ENCODE measurements around the gene HNF1B.

HNF1B gene

DNA sequence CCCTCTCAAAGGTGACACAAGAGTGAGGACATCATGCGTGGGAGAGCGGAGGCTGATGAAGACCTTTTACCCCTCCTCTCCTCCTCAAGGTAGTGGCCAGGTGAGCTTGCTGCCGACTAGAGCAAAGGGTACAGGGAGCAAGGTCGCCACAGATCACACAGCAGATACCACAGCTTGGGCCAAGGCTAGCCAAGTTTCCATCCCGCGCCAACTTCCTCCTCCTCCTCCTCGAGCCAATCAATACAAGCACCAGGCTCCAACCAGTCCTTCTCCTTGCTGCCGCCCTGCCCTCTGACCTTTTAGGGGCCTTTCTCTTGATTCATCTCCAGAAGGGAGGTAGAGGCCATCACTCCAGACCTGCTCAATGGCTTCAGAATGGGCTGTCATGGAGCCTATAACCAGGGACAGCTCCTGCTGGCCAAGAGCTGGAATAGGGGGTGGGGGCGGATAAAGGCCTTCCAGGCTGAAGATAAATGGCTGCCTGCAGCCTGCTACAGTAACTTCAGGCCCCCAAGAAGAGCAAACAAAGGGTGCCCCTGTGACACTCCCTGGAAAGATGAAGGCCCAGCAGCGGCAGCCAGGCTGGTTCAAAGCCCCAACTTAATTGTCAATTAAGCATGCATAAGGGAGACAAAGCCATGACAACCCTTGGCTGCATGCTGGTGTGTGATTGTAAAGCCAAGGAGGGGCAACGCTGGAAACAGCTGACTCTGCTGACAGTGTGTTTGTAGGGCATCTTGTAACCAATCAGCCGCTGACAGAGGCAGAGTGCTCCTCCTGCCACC lies 17.8 kb downstream of the HNF1B start:
- Mint-ChIP-seq H3K27ac (no peak overlapping the region), H3K36me3 (no peaks in the 10 kb centered on the region)

DNA sequence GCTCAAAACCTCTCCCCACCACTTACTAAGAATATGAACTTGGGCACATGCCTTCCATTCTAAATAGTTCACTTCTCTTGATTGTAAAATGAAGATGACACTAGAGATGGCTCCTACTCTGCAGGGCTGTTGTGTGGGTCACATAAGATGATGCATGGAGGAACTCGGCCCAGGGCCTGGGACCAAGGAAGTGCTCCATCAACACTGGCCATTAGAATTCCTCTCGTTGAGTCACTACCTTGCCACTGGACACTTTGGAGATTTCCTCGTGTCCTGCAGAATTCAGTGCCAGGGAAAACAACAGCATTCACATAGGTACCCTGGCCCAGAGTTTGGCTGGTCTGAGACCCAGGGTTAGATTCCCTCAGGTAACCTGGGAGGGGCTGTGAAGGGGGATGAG lies 18.6 kb downstream of the HNF1B start:
- no peaks in the 10 kb centered on the region for H3K9me3 Mint-ChIP-seq
- no peaks in the 10 kb centered on the region for H3K36me3 Mint-ChIP-seq
- H3K4me3 Mint-ChIP-seq, result no peak overlapping the region
- no peaks in the 10 kb centered on the region for H3K27me3 Mint-ChIP-seq
- no peaks in the 10 kb centered on the region for H3K4me1 Mint-ChIP-seq
- no peak overlapping the region for H3K27ac Mint-ChIP-seq

More for the DNA sequence above, 17.8 kb downstream of the HNF1B start:
- H3K27me3 Mint-ChIP-seq, result no peaks in the 10 kb centered on the region
- H3K4me1 Mint-ChIP-seq, result no peaks in the 10 kb centered on the region
- no peaks in the 10 kb centered on the region for H3K9me3 Mint-ChIP-seq
- H3K4me3 Mint-ChIP-seq, result no peak overlapping the region

DNA sequence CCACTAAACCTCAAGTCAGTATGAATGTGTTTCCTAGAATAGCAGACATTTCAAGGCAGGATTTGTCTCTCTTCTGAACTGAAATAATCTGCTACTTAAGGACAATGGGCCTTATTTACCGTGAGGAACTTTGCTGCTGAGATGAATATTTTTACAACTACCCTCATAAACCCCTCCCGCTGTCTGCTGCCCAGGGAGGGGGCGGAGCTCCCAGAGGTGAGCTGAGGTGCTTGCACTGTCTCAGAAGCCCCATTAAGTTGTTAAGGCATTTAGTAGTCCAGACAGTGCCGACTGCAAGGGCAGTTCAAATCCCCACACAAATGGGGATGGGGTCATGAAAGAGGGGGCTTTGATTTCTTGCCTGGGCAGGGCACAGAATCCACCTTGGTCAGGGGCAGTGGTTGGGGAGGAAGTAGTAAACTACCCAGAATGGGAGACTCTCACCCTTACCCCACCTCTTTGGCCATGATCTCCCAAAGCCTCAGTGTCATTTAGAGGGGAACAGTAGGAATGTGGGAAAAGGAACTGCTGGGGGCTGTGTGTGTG lies 19.2 kb downstream of the HNF1B start:
- no peaks in the 10 kb centered on the region for H3K36me3 Mint-ChIP-seq
- no peaks in the 10 kb centered on the region for H3K9me3 Mint-ChIP-seq
- H3K4me3 Mint-ChIP-seq, result no peak overlapping the region
- H3K4me1 Mint-ChIP-seq, result no peaks in the 10 kb centered on the region
- no peaks in the 10 kb centered on the region for H3K27me3 Mint-ChIP-seq
- H3K27ac Mint-ChIP-seq, result no peak overlapping the region

DNA sequence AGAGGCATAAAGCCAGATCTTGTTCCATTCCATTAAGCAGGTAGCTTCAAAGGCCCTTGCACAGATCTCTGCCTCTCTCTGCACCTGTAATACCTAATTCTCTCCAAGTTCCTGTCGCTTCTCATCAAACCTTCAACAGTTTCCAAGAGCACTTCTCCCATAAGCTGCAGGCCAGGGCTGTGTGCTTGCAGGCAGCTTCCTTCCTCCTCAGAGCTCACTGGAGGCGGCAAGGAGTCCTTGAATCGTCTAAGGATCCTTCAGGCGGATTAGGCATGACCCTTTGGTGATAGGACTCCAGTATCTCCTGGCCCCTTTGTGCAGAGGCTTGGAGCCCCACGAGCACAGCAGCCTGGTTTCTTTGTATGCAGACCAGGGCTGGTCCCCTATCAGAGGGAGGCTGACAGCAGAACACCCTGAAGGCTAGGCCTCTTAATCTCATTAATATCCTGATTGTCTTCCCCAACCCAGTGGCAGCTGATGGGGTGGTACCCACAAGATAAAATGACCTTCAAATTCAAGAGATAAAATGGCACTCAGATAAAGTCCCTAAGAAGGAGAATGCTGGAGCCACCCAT lies 19.8 kb downstream of the HNF1B start:
- no peak overlapping the region for H3K27ac Mint-ChIP-seq
- no peaks in the 10 kb centered on the region for H3K36me3 Mint-ChIP-seq
- no peaks in the 10 kb centered on the region for H3K9me3 Mint-ChIP-seq
- no peak overlapping the region for H3K4me3 Mint-ChIP-seq
- no peaks in the 10 kb centered on the region for H3K4me1 Mint-ChIP-seq
- H3K27me3 Mint-ChIP-seq, result no peaks in the 10 kb centered on the region

DNA sequence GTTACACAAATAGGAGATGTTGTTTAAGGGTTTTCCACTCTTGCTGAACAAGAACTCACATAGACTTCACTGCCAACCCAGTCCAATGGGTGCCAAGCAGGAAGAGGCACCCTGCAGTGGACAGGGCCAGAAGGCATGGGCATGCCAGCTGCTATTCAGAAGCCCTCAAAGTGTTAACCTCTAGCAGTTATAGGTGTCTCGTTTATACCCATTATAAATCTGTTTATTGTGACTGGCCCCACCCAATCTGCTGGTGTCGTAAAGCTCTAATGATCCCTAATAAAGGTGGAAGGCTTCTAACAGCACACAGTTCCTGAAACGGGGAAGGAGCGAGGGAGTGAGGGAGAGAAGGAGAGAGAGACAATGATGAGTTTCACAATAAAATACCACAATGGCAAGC lies 23.9 kb downstream of the HNF1B start:
- H3K27ac Mint-ChIP-seq, result no peak overlapping the region
- H3K9me3 Mint-ChIP-seq, result no peaks in the 10 kb centered on the region
- no peak overlapping the region for H3K4me3 Mint-ChIP-seq
- H3K4me1 Mint-ChIP-seq, result peaks cover 9% of the 10 kb centered on the region
- H3K36me3 Mint-ChIP-seq, result no peaks in the 10 kb centered on the region
- peaks cover 2% of the 10 kb centered on the region for H3K27me3 Mint-ChIP-seq

DNA sequence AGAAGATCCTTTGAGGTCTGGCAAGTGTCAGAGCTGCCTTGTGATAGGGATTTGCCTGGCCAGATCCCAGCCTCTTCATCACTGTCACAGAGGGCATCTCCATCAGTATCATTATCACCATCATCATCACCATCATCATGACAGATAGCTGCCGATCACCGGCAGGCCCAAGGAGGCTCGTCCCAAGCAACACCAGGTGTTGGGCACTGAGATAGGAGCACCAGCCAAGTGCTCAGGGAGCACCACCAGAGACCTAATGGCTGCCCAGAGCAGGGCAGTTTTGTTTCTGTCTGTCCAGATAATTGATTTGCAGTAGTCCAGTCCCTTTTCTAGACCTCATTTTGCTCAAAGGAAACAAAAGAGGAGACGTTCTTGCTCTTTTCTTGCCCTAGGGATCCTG lies 25.0 kb downstream of the HNF1B start:
- peaks cover 2% of the 10 kb centered on the region for H3K27me3 Mint-ChIP-seq
- peaks cover 9% of the 10 kb centered on the region for H3K4me1 Mint-ChIP-seq
- no peak overlapping the region for H3K27ac Mint-ChIP-seq
- H3K4me3 Mint-ChIP-seq, result no peak overlapping the region
- no peaks in the 10 kb centered on the region for H3K9me3 Mint-ChIP-seq
- no peaks in the 10 kb centered on the region for H3K36me3 Mint-ChIP-seq

DNA sequence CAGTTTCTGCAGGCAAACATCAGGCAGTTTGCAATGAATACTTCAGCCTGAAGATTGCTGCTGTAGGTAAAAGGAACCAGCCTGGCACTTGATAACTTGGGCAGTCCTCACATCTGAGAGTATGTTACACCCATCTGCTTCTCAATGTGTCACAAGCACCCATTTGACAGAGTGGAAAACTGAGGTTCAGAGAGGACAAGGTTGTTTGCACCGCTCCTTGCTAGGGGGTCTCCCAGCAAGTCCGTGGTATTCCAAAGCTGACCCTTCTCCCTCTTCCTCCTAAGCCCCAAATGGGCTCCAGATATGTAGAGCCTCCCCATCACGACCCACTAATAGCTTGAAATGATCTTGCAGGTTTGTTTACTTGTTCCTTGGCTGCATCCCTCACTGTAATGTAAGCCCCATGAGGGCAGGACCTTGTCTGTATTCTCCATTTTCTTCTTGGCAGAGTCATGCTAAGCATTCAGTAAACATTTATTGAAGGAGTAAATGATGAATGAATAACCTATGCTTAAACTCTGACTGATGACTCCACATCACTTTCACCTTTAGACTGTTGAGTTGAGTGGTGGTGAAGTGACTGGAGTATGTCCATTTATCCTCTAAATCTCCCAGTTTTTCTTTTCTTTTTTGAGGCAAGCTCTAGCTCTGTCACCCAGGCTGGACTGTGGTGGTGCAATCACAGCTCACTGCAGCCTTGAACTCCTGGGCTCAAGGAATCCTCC lies 26.4 kb downstream of the HNF1B start:
- Mint-ChIP-seq H3K9me3 (no peaks in the 10 kb centered on the region), H3K27ac (no peak overlapping the region), H3K36me3 (no peaks in the 10 kb centered on the region), H3K4me3 (no peak overlapping the region), H3K4me1 (peaks cover 9% of the 10 kb centered on the region), H3K27me3 (peaks cover 2% of the 10 kb centered on the region)

DNA sequence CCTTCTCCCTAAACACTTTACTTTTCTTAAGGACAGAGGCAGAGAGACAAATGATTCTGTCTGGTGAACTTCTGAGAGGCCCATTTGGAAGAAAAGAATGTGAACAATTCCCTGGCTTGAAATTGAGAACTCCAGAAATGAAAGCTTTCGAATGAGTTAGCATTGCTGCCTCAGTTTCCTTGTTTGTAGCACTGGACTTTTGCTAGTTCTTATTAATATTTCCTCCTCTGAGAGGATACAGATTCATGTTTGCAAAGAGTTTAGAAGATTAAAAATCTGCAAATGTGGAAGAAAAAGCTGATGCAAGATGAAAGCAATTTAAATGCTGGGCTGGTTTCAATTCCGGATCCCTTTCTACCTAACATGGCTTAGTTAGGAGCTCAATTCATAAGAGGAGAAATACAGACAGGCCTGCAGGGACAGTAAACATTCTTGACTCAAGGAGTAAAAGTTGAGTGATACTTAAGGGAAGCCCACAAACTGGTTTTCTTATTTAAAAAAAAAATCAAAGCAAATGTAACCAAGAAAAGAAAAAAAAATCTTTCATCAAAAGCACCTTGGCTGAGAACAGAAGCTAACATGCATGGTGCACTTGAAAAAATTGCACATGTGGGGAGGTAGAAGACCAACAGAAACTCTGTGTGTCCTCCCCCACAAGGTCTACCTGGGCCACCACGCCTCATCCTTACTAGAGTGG lies 27.1 kb downstream of the HNF1B start:
- peaks cover 9% of the 10 kb centered on the region for H3K4me1 Mint-ChIP-seq
- H3K36me3 Mint-ChIP-seq, result no peaks in the 10 kb centered on the region
- H3K27me3 Mint-ChIP-seq, result peaks cover 2% of the 10 kb centered on the region
- H3K9me3 Mint-ChIP-seq, result no peaks in the 10 kb centered on the region
- no peak overlapping the region for H3K4me3 Mint-ChIP-seq
- no peak overlapping the region for H3K27ac Mint-ChIP-seq

DNA sequence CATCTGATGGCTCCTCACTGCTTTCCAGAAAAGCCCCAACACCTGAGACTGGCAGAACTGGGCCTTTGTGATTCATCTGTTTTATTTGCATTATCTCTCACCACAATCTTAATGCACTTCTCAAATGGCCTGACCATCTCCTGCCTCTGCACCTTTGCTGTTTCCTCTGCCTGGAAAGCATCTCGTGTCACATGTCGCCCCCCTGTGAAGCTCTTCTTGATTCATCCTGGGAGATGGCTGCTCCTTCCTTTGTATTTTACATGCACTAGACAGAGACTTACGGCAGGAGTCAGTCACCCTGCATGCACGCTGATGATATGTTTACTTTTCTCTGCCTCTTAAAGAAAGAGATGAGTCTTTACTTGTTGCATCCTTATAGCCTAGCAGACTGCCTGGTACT lies 30.0 kb downstream of the HNF1B start:
- no peak overlapping the region for H3K4me3 Mint-ChIP-seq
- no peaks in the 10 kb centered on the region for H3K36me3 Mint-ChIP-seq
- peaks cover 9% of the 10 kb centered on the region for H3K4me1 Mint-ChIP-seq
- H3K27me3 Mint-ChIP-seq, result peaks cover 8% of the 10 kb centered on the region
- no peaks in the 10 kb centered on the region for H3K9me3 Mint-ChIP-seq
- no peak overlapping the region for H3K27ac Mint-ChIP-seq

DNA sequence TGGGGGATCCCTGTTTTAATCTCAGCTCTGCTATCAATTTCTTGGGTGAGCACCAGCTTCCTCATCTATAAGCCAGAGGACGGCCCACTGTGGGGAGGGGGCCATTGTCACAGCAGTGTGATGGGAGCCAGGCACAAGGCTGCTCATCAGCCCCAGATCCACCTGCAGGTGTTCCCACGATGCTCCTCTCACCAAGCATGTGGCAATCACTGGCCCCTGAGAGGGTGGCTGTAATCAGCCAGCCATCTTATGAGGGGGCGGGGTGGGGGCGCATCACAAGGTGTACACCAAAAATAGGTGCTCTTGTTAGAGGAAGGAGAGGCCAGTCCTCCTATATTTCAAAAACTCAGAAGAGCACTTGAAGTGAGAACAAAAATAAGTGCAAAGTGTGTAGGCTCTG lies 31.2 kb downstream of the HNF1B start:
- Mint-ChIP-seq H3K9me3 (no peaks in the 10 kb centered on the region), H3K4me3 (no peak overlapping the region), H3K4me1 (peaks cover 9% of the 10 kb centered on the region), H3K27ac (no peak overlapping the region), H3K36me3 (no peaks in the 10 kb centered on the region), H3K27me3 (peaks cover 8% of the 10 kb centered on the region)

DNA sequence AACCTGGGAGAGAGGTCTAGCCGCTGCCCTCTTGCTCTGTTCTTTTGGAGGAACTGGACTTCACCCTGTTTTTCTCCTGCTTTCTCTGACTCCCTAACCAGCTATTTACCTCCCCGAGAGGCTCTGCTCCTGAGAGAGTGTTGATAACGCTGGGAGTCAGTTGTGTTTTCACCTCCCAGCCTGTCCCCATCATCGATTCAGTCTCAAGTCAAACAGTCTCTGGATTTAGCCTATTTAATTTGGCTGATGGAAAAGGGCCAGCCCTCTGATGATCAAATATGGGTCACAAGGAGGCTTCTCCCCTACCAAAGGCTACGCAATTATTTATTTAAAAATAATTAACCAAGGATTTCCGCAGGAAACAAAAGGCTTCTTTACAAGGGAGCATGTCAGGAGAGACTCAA lies 31.8 kb downstream of the HNF1B start:
- Mint-ChIP-seq H3K36me3 (no peaks in the 10 kb centered on the region), H3K4me3 (no peak overlapping the region), H3K27ac (no peak overlapping the region), H3K9me3 (no peaks in the 10 kb centered on the region), H3K27me3 (peaks cover 8% of the 10 kb centered on the region), H3K4me1 (peaks cover 9% of the 10 kb centered on the region)

DNA sequence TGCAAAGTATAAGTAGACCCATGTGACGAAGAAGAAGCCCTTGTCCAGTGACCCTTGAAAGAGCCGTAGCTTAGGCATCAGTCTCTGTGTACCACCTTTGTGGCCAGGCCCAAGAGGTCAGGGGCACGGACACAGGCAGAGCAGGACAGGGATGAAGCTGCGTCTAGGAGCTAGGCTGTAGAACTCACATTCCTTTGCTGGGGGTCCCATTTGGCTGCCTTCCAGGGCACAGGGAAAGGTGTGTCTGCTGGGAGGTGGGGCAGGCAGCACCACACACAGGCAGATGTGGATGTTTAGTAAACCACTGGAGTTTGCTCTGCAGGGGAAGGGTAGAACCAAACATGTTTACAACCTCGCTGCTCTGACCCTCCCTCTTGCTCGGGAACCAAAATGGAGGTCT lies 33.7 kb downstream of the HNF1B start:
- Mint-ChIP-seq H3K4me1 (no peaks in the 10 kb centered on the region), H3K9me3 (no peaks in the 10 kb centered on the region), H3K4me3 (no peak overlapping the region), H3K36me3 (no peaks in the 10 kb centered on the region), H3K27me3 (peaks cover 5% of the 10 kb centered on the region), H3K27ac (no peak overlapping the region)

DNA sequence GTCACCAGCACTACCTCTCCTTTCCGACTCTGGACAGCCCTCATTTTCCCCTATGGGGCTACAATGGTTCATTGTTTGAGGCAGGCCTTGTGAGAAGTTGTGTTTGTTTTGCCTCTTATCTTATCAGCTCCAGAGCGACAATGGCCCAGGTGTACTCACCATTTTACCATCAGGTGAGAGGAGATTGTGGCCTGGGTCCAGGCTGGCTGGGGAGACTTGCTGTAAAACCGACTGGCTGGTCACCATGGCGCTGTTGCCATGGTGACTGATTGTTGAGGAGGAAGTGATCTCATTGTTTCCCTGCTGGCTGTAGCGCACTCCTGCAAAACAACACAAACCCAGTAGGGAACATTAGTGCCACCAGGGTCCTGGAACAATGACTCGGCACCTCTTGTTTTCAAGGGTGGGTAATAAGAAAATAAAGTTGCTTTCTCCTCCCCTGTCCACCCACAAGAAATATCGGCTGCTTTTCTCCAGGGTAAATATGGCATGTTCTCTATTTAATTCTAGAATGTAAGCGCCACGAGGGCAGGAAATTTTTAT lies 34.4 kb downstream of the HNF1B start:
- no peaks in the 10 kb centered on the region for H3K36me3 Mint-ChIP-seq

DNA sequence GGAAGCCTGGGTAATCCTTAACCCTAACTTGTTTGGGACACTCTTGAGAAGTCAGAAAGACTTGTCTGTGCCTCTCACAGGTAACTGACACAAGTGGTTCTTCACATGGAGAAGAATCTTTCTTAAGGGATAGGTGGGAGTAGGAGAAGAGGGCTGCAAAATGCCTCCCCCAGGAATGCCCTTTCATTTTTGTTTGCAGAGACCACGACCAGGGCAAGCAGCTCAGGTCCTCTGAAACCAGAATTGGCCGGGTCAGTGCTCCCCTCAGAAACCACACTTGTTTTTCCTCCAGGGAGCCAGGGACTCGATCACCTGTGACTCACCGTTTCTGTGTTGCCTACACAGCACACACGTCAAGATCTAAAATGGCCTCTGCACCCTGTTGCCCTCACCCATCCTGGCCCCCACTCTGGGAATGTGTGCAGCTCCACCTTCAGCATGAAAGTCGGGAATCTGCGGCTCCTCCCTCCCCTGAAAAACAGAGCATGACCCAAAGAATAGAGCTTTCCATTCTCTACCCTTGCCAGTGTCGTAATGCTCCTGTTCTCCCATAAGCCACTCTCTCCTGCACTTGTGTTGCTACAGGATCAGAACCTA lies 36.1 kb downstream of the HNF1B start:
- no peaks in the 10 kb centered on the region for H3K4me1 Mint-ChIP-seq
- peaks cover 9% of the 10 kb centered on the region for H3K27me3 Mint-ChIP-seq
- H3K9me3 Mint-ChIP-seq, result no peaks in the 10 kb centered on the region
- no peaks in the 10 kb centered on the region for H3K36me3 Mint-ChIP-seq
- no peak overlapping the region for H3K27ac Mint-ChIP-seq
- H3K4me3 Mint-ChIP-seq, result no peak overlapping the region

More for the DNA sequence above, 34.4 kb downstream of the HNF1B start:
- no peaks in the 10 kb centered on the region for H3K9me3 Mint-ChIP-seq
- H3K27me3 Mint-ChIP-seq, result peaks cover 7% of the 10 kb centered on the region
- H3K4me1 Mint-ChIP-seq, result no peaks in the 10 kb centered on the region
- H3K4me3 Mint-ChIP-seq, result no peak overlapping the region
- H3K27ac Mint-ChIP-seq, result no peak overlapping the region

DNA sequence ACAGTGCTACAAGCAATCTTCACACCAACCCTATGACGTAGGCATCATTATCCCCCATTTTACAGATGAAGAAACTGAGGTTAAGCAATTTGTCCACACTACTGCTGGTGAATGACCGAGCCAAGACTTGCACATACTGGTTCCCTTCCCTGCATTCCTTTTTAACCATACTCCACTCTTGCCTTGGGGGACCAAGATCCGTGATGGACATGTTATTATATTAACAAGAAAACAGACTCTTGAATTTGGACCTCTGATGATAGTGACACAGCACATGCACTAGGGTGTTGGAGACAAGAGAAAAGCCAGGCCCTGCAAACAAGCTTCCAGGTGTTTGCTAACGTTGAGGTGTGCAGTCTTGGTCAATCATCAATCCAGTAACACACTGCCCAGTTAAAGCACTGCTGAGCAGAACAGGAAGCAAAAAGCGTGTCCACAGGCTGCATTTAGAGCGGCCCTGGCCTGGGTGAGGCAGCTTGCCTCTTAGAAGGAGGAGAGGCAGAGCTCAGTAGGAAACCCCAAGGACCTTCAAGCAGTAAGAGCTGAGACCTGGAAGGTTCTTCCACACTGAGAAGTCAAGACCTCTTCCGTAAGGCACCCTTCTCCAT lies 36.7 kb downstream of the HNF1B start:
- Mint-ChIP-seq H3K36me3 (no peaks in the 10 kb centered on the region), H3K4me3 (no peak overlapping the region), H3K4me1 (no peaks in the 10 kb centered on the region), H3K27ac (no peak overlapping the region), H3K27me3 (peaks cover 9% of the 10 kb centered on the region), H3K9me3 (no peaks in the 10 kb centered on the region)
